Measurements from ENCODE around the gene MYPOP.

The MYPOP gene

GRCh38 chr19:45863840-45864628, 38.4 kb downstream of the MYPOP start, which contains the start of gene FOXA3:
Gene FOXA3 (plus strand): TSS chr19:45864326. CDS start chr19:45864457, 131 bp downstream.
- no peak for DNase-seq (ENCODE audit: low read depth)

DNA sequence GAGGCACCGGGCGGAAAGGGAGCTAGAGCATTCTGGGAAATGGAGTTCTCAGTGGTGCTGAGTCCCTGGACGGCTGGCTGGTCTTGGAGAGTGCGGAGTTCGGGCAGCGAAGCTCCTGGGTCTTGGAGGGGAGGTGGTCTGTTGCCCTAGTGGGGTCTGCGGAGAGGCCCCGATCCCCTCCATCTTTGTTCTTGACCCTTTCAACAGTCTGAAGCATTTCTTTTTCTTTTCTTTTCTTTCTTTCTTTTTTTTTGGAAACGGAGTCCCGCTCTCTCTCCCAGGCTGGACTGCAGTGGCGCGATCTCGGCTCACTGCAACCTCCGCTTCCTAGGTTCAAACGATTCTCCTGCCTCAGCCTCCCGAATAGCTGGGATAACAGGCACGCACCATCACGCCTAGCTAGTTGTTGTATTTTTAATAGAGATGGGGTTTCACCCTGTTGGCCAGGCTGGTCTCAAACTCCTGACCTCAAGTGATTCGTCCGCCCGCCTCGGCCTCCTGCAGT, 39.0 kb downstream of the MYPOP start:
- DNase-seq (ENCODE audit: low read depth), result no peak

DNA sequence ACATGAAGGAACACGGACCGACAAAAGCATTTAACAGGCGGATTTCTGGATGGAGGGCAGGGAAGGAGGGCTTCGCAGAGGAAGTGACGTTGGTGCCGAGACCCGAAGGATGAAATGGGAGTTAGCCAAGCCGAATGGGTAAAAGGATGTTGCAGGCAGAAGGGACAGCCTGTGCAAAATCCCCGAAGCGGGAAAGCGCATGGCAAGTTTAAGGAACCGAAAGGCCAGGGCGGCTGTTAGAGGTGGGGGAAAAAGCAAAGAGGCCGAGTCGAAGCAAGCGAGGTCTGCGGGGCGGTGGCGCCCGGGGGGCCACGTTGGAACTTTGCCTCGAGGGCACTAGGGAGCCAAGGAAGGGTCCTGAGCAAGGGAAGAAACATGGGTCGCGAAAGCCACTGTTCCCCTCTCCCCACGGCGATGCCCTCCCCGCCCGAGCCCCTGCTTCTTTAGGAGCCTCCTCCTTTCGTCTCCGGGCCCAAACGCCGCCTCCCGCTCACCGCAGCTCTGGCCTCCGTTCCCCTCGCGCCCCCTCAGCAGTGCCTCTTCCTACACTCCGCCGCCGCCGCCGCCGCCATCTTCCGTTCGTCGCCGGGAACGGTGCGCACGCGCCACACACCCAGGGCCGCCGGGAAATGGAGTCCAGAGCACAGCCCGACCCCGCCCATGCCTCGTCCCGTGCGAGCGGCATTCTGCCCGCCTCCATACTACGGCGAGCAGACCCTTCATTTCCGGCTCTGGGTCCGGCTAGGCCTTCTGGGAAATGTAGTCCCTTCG, 39.7 kb downstream of the MYPOP start, which contains the start of gene SYMPK:
Gene SYMPK (minus strand): TSS at position 584 of the 771 bp plus-strand sequence. CDS start 8,652 bp downstream, outside the sequence.
- peak; percentile 95 for DNase-seq (ENCODE audit: low read depth)

DNA sequence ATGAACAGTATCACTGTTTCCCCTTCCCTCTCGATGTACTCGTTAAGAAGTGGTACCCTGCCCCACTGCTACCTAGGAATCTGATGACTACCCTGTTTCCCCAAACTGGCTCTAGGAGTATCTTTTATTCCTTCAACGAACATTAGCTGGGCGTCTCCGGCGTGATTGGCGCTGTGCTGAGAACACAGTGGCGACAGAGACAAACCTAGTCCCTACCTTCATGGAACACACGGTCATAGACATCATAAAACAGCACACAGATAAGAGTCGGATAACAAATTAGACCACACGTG, 40.2 kb downstream of the MYPOP start:
- DNase-seq (ENCODE audit: low read depth), result no peak

DNA sequence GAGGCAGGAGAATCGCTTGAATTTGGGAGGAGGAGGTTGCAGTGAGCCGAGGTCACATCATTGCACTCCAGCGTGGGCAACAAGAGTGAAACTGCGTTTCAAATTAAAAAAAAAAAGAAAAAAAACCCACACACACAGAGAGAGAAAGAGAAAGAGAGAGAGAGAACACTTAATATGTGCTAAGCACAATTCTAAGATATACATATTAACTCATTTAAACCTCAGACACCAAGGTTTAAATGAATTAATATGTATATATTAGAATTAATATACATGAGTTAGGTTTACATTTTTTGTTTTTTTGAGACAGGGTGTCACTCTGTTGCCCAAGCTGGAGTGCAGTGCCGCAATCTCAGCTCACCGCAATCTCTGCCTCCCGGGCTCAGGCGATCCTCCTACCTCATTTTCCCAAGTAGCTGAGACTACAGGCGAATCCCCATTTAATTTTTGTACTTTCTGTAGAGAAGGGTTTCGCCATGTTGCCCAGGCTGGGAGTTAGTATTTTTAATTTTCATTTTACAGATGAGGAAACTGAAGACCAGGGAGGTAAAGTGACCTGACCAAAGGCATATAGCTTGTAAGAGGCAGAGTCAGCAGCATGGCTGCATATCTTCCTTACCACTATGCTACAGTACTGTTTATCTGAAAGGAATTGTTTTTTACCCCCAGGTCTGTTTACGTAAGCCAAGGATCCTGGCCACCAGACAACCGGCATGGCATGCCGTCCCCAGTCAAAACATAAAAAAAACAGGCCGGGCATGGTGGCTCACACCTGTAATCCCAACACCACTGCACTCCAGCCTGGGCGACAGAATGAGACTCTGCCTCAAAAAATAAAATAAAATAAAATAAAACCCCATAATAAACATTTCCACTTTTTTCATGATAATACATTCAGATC, 41.8 kb downstream of the MYPOP start:
- DNase-seq (ENCODE audit: low read depth), result no peak

DNA sequence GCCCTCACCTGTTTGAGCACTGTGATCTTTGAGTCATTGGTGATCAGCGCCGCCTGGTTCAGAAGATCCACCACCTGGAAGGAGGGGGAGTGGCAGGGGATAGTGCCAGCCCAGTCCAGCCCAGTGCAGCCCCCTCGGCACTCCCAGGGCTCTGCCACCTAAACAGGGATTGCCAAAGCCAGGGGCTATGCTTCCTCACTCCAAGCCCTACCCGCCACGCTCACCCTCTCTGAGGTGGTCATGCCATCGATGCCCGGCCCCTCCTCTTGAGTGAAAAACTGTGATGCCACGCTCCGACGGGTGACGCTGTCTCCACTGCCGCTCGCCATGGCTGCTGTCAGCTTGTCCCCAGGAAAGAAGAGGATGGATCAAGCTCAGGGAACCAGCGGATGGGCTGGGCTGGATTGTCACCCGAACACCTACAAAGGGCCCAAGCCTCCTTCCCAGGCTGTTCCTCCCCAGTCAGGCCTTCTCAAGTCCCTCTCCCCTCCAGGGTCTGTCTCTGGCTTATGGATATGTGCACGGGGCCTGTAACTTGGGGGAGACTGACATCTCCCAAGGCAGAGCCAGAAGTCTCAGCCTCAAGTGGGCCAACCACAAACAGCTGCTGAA, 48.1 kb downstream of the MYPOP start:
- no peak for DNase-seq (ENCODE audit: low read depth)

GRCh38 chr19:45852983-45853382, 49.4 kb downstream of the MYPOP start:
- no peak for DNase-seq (ENCODE audit: low read depth)

- DNase-seq (ENCODE audit: low read depth), result no peak
These were observed 50.2 kb downstream of the MYPOP start for GRCh38 chr19:45852145-45852750.

- no peak for DNase-seq (ENCODE audit: low read depth)
These were observed 53.5 kb downstream of the MYPOP start for GRCh38 chr19:45848922-45849321.

GRCh38 chr19:45847663-45848062, 54.8 kb downstream of the MYPOP start:
- no peak for DNase-seq (ENCODE audit: low read depth)

- no peak for DNase-seq (ENCODE audit: low read depth)
These were observed 60.2 kb downstream of the MYPOP start for GRCh38 chr19:45842198-45842597.

All from HS-27A (cell line).